GM19395 (cell line): ENCODE measurements around the gene FABP7.

ENCODE experiments used
- ATAC-seq: cut with Tn5 transposase; IDR thresholded peaks from one replicate; pipeline ENCODE4 v1.9.1; 2021; ENCODE audit warnings: mild to moderate bottlenecking, moderate library complexity; ENCODE audit not compliant: unreplicated experiment

Gene FABP7

GRCh38 chr6:122832459-122832858 is 52.9 kb downstream of the FABP7 start:
- no peak for ATAC-seq

GRCh38 chr6:122833021-122833491 is 53.5 kb downstream of the FABP7 start:
- ATAC-seq: no peak
